Astrocyte (in vitro differentiated cells and primary cell): ENCODE measurements around the gene TMEM141. TPM values are rescaled to one million over a fixed set of nuclear protein-coding genes. Genes with fewer than 3 reads are reported as not detected.
"Not testable (repeated sequence)": the region's sequence is repeated elsewhere in the genome, so short reads cannot be mapped to it uniquely, and the experiment has no call there.

Experiments
- DNase-seq: peaks from one replicate; pipeline ENCODE4 v3.0.0-alpha.2; 2010; ENCODE audit warnings: low read depth
- FAIRE-seq: peaks from 2 replicates; lab custom pipeline; 2011; peaks lifted over from hg19 to GRCh38; lab: Jason Lieb, UNC
- H2AFZ ChIP-seq: 2 replicates; pipeline ENCODE4 v1.6.0; 2012; ENCODE audit warnings: low read depth, low read length, inconsistent platforms
- H3K27ac ChIP-seq: 2 replicates; pipeline ENCODE4 v1.5.1; 2011; ENCODE audit warnings: low read depth, low read length, inconsistent platforms
- H3K27me3 ChIP-seq: 2 replicates; pipeline ENCODE4 v1.6.0; 2011; ENCODE audit warnings: low read length, inconsistent platforms; ENCODE audit not compliant: insufficient read depth
- H3K36me3 ChIP-seq: 2 replicates; pipeline ENCODE4 v1.5.1; 2011; ENCODE audit warnings: low read length, inconsistent platforms; ENCODE audit not compliant: insufficient read depth
- H3K4me1 ChIP-seq: 2 replicates; pipeline ENCODE4 v1.5.1; 2011; ENCODE audit warnings: low read length, inconsistent platforms; ENCODE audit not compliant: insufficient read depth
- H3K4me2 ChIP-seq: 2 replicates; pipeline ENCODE4 v1.6.0; 2012; ENCODE audit warnings: low read length, inconsistent platforms
- H3K4me3 ChIP-seq: 2 replicates; pipeline ENCODE4 v1.5.1; 2011; ENCODE audit warnings: low read depth, mild to moderate bottlenecking, low read length, inconsistent platforms; ENCODE audit not compliant: insufficient read depth
- H3K79me2 ChIP-seq: 2 replicates; pipeline ENCODE4 v1.6.0; 2012; ENCODE audit warnings: mild to moderate bottlenecking, low read length, inconsistent platforms; ENCODE audit not compliant: insufficient read depth
- H3K9ac ChIP-seq: 2 replicates; pipeline ENCODE4 v1.6.0; 2012; ENCODE audit warnings: mild to moderate bottlenecking, low read length, inconsistent platforms
- H3K9me3 ChIP-seq: 2 replicates; pipeline ENCODE4 v1.5.1; 2012; ENCODE audit warnings: low read depth, mild to moderate bottlenecking, low read length, inconsistent platforms; ENCODE audit not compliant: insufficient read depth
- H4K20me1 ChIP-seq: 2 replicates; pipeline ENCODE4 v1.6.0; 2012; ENCODE audit warnings: low read length, inconsistent platforms; ENCODE audit not compliant: insufficient read depth
- H3K27ac Mint-ChIP-seq: one replicate; pipeline ENCODE4 v1.8.0; 2021; ENCODE audit warnings: mild to moderate bottlenecking, mixed read lengths; ENCODE audit not compliant: unreplicated experiment
- H3K27me3 Mint-ChIP-seq: one replicate; pipeline ENCODE4 v1.8.0; 2021; ENCODE audit warnings: low read depth, mixed read lengths; ENCODE audit not compliant: unreplicated experiment
- H3K36me3 Mint-ChIP-seq: one replicate; pipeline ENCODE4 v1.8.0; 2021; ENCODE audit warnings: low read depth, mixed read lengths; ENCODE audit not compliant: unreplicated experiment
- H3K4me1 Mint-ChIP-seq: one replicate; pipeline ENCODE4 v1.8.0; 2021; ENCODE audit warnings: low read depth, mixed read lengths; ENCODE audit not compliant: unreplicated experiment
- H3K4me3 Mint-ChIP-seq: one replicate; pipeline ENCODE4 v1.8.0; 2021; ENCODE audit warnings: mild to moderate bottlenecking, moderate library complexity, mixed read lengths; ENCODE audit not compliant: unreplicated experiment
- H3K9me3 Mint-ChIP-seq: one replicate; pipeline ENCODE4 v1.8.0; 2021; ENCODE audit warnings: mild to moderate bottlenecking, mixed read lengths; ENCODE audit not compliant: unreplicated experiment
- CTCF ChIP-seq: IDR thresholded peaks from 2 replicates; pipeline ENCODE4 v1.5.1; 2011; ENCODE audit warnings: low read depth, mild to moderate bottlenecking, inconsistent platforms, low read length, moderate library complexity; ENCODE audit not compliant: insufficient read depth
- EZH2 ChIP-seq: IDR thresholded peaks from 2 replicates; pipeline ENCODE4 v1.6.1; 2012; ENCODE audit warnings: mild to moderate bottlenecking, low read length, inconsistent platforms; ENCODE audit not compliant: insufficient read depth
- microRNA-seq: library from miRNA; unstranded; fragments of <30 nt; microRNA quantifications from one replicate; pipeline ENCODE4 v1.2.0, GENCODE V29; 2020
- total RNA-seq: library from RNA; stranded (reverse); gene quantifications from 2 replicates; pipeline ENCODE4 v1.2.1, GENCODE V29; 2021

Gene TMEM141
- total RNA-seq, 1 donor from 2014 or later, result 40.8 TPM

GRCh38 chr9:136840877-136841645 is 49.9 kb downstream of the TMEM141 start:
- H3K36me3 ChIP-seq, result no peaks in the 10 kb centered on the region
- no peaks in the 10 kb centered on the region for H3K36me3 Mint-ChIP-seq
- H4K20me1 ChIP-seq, result peaks cover 15% of the 10 kb centered on the region

GRCh38 chr9:136841646-136842379 is 50.7 kb downstream of the TMEM141 start:
- H3K4me2 ChIP-seq, result peak overlapping the region; percentile 87
- H3K4me3 ChIP-seq, H3K27me3 Mint-ChIP-seq, H3K9ac ChIP-seq, H3K27me3 ChIP-seq, H3K36me3 ChIP-seq, H3K9me3 ChIP-seq, DNase-seq, H3K27ac ChIP-seq, H3K79me2 ChIP-seq, FAIRE-seq, H3K36me3 Mint-ChIP-seq, H2AFZ ChIP-seq, H3K9me3 Mint-ChIP-seq: not testable (repeated sequence)
- H3K4me3 Mint-ChIP-seq, result peak overlapping the region; percentile 76
- peaks cover 13% of the 10 kb centered on the region for H3K4me1 ChIP-seq
- H4K20me1 ChIP-seq, result peaks cover 15% of the 10 kb centered on the region
- peaks cover 12% of the 10 kb centered on the region for H3K4me1 Mint-ChIP-seq
- peak overlapping the region; percentile 18 for H3K27ac Mint-ChIP-seq

More at GRCh38 chr9:136840877-136841645, 49.9 kb downstream of the TMEM141 start:
- Histone ChIP-seq H2AFZ (no peak overlapping the region), H3K4me3 (no peak overlapping the region), H3K79me2 (no peaks in the 10 kb centered on the region), H3K27ac (no peak overlapping the region), H3K9ac (no peak overlapping the region), H3K4me1 (peaks cover 13% of the 10 kb centered on the region), H3K4me2 (peak overlapping the region; percentile 46), H3K9me3 (peaks cover 3% of the 10 kb centered on the region), H3K27me3 (no peaks in the 10 kb centered on the region)
- FAIRE-seq (no peak), DNase-seq (peak; percentile 36)
- H3K9me3 Mint-ChIP-seq, result no peaks in the 10 kb centered on the region
- H3K4me1 Mint-ChIP-seq, result peaks cover 12% of the 10 kb centered on the region
- peak overlapping the region; percentile 54 for H3K4me3 Mint-ChIP-seq
- TF ChIP-seq EZH2 (no peak), CTCF (no peak)
- H3K27me3 Mint-ChIP-seq, result no peaks in the 10 kb centered on the region
- no peak overlapping the region for H3K27ac Mint-ChIP-seq

GRCh38 chr9:136842380-136842948 is 51.3 kb downstream of the TMEM141 start, which contains the start of gene AJM1:
Gene AJM1, plus strand, starts transcription at chr9:136842478. Its CDS starts 1,937 bp downstream, at chr9:136844415.
- H3K27ac Mint-ChIP-seq, result peak within 1 kb of the TSS; percentile 41
- H3K4me2 ChIP-seq, result peak within 1 kb of the TSS; percentile 87
- H4K20me1 ChIP-seq, result peaks cover 15% of the 10 kb centered on the region
- H3K27me3 Mint-ChIP-seq, H3K9me3 ChIP-seq, H3K9me3 Mint-ChIP-seq, H3K27me3 ChIP-seq, H3K36me3 Mint-ChIP-seq, FAIRE-seq, H2AFZ ChIP-seq, H3K79me2 ChIP-seq, H3K36me3 ChIP-seq, H3K27ac ChIP-seq: not testable (repeated sequence)
- H3K4me3 ChIP-seq, result peak within 1 kb of the TSS; percentile 57
- peak within 1 kb of the TSS; percentile 76 for H3K4me3 Mint-ChIP-seq
- TF ChIP-seq CTCF, result peak; percentile 51
- H3K9ac ChIP-seq, result peak within 1 kb of the TSS; percentile 58
- H3K4me1 ChIP-seq, result peaks cover 13% of the 10 kb centered on the region
- peaks cover 12% of the 10 kb centered on the region for H3K4me1 Mint-ChIP-seq
- peak; percentile 34 for DNase-seq

Small RNA genes within 50 kb of the gene (microRNA-seq; reads per million reads assigned to microRNA genes)
- gene MIR4292, result not detected
- gene MIR6722, result not detected

Other genes starting within 250 kb of the TMEM141 start
- 34.1 and 35.5 TPM in 2 replicates for gene NOTCH1, start 245.3 kb upstream of the TMEM141 start, total RNA-seq
- gene EGFL7, start 128.4 kb upstream of the TMEM141 start, total RNA-seq, result 12.3 and 15.5 TPM in 2 replicates
- 30.8 and 38.0 TPM in 2 replicates for gene AGPAT2, start 103.9 kb upstream of the TMEM141 start, total RNA-seq
- gene DIPK1B, start 78.8 kb upstream of the TMEM141 start, total RNA-seq, result 22.4 and 23.2 TPM in 2 replicates
- gene LCN10, start 48.4 kb upstream of the TMEM141 start, total RNA-seq, result not detected in 2 replicates
- not detected in 2 replicates for gene LCN6, start 42.8 kb upstream of the TMEM141 start, total RNA-seq
- not detected in 2 replicates for gene LCN8, start 33.1 kb upstream of the TMEM141 start, total RNA-seq
- gene LCN15, start 26.8 kb upstream of the TMEM141 start, total RNA-seq, result not detected in 2 replicates
- 0.84 and 1.3 TPM in 2 replicates for gene CCDC183, start 5.0 kb downstream of the TMEM141 start, total RNA-seq
- gene RABL6, start 16.6 kb downstream of the TMEM141 start, total RNA-seq, result 62.0 and 69.4 TPM in 2 replicates
- 3.3 and 4.2 TPM in 2 replicates for gene AJM1, start 51.1 kb downstream of the TMEM141 start, total RNA-seq
- 192 and 215 TPM in 2 replicates for gene PHPT1, start 58.1 kb downstream of the TMEM141 start, total RNA-seq
- gene MAMDC4, start 61.0 kb downstream of the TMEM141 start, total RNA-seq, result 8.5 and 9.3 TPM in 2 replicates
- gene EDF1, start 75.0 kb downstream of the TMEM141 start, total RNA-seq, result 364 and 367 TPM in 2 replicates
- 12.5 and 14.4 TPM in 2 replicates for gene TRAF2, start 95.2 kb downstream of the TMEM141 start, total RNA-seq
- gene FBXW5, start 153.4 kb downstream of the TMEM141 start, total RNA-seq, result 67.7 and 70.4 TPM in 2 replicates
- gene C8G, start 153.9 kb downstream of the TMEM141 start, total RNA-seq, result 0.77 and 1.6 TPM in 2 replicates
- gene LCN12, start 160.9 kb downstream of the TMEM141 start, total RNA-seq, result not detected in 2 replicates
- gene PTGDS, start 186.2 kb downstream of the TMEM141 start, total RNA-seq, result 5.0 and 5.6 TPM in 2 replicates
- gene LCNL1, start 191.6 kb downstream of the TMEM141 start, total RNA-seq, result 0.22 and 0.45 TPM in 2 replicates
- gene PAXX, start 201.1 kb downstream of the TMEM141 start, total RNA-seq, result 15.3 and 18.8 TPM in 2 replicates
- 0.39 and 0.48 TPM in 2 replicates for gene CLIC3, start 205.2 kb downstream of the TMEM141 start, total RNA-seq
- 16.2 and 20.0 TPM in 2 replicates for gene ABCA2, start 236.9 kb downstream of the TMEM141 start, total RNA-seq
- gene FUT7, start 240.7 kb downstream of the TMEM141 start, total RNA-seq, result not detected in 2 replicates